ENCODE measurements around the gene TRIM7. TPM values are rescaled to one million over a fixed set of nuclear protein-coding genes. Genes with fewer than 3 reads are reported as not detected.
A peak's percentile ranks its signal among the peaks of the same experiment; 100 is the strongest.

Gene TRIM7
- polyA plus RNA-seq (2013, experiment 1 of 2; ENCODE audit: insufficient read length), result 4.5 TPM
- polyA plus RNA-seq (2013, experiment 2 of 2; ENCODE audit: insufficient read length), result 2.2 TPM

DNA sequence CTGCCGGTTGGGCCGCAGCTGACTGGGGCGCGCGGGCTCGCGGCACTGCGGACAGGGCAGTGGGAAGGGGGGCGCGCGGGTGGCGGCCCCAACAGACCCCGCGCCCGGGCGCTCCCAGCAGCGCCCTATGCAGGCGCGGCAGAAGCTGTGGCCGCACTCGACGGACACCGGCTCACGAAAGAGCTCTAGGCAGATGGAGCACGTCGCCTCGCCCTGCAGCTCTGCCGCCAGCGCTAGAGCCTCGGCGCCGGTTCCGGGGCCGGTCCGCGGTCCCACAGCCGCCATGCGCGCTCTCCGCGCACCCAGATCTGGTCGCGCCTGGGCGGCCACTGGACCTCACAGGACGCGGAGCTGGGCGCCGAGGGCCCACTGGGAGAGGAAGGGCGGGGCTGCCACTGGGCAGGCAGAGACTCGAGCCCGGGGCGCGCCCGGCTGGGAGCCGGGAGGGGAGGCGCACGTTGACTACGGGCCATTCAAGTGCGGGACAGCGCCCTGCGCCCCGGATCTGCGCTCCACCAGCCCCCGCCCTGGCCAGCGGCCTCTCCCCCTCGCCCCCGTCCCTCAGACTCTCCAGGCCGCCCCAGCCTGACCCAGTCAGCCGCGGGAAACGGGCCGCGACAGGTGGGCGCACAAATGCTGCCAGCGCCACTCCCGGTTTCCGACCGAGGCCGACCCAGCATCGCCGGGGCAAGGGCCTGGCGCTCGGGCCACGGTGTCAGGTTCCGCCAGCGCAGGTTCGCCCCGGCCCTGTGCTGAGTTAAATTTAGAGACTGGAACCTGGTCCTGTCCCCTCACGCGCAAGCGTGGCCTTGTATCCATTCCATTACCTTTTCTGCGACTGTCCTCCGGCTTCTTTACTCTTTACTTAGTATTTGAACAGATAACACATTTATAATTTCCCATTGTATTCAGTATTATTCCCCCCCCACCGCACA is at the start of gene TRIM7:
Gene TRIM7 (minus strand): TSS at position 371 of the 935 bp plus-strand sequence. CDS start 86 bp downstream, at position 285.
- DNase-seq, result peak; percentile 51

DNA sequence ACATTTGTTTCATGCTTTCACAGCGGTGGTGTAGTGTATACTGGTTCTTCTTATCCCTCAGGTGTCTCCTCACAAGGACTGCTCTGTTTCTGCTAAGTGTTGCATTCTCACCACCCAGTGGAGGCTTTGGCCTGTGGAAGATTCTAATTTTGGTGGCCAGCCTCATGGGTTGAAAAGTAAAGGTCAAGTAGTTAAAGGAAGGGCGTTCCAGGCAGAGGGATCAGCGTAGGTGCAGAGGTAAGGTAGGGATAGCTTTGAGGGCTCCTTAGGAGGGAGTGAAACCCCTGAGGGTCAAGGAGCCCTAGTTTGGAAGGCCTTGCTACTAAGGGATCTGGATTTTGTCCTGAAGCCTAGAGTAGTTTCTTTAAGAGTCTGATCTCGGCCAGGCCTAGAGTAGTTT is 43.3 kb upstream of the TRIM7 start:
- no peak for DNase-seq

DNA sequence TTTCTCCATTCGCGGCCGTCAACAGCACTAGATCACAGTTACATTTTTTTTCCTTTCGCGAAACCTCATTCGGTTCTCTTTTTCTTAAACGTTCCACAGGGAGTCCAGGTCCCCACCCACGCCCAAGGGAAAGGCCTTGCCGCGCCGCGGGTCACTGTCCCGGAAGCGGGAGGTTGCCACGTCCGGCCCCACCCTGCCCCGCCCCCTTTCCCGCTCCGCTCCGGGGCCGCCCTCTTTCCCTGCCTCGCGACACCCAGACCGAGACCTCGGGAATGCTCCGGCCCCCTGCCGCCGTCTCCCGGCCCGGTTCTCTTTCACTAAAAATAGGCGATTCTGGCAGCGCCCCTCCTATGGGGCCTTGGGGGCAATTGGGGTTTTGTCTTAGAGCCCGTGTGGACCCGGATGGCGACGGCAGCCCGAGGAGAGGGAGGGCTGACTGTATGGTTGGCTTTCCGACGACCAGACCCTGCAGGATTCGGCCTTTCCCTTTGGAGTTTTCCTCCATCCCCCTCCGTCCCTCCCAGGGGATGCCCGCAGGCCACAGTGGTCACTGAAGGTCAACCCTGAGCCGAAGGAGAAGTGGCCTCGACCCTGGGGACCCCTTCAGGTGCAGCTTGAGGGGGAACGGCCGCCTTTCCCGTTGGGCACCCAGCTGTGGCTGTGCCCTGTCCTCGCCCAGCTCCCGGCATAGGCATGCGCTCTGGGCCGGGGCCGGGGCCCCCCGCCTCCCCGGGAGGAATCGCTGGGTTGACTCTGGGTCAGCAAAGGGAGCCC is 41.5 kb upstream of the TRIM7 start:
- peak; percentile 89 for DNase-seq

DNA sequence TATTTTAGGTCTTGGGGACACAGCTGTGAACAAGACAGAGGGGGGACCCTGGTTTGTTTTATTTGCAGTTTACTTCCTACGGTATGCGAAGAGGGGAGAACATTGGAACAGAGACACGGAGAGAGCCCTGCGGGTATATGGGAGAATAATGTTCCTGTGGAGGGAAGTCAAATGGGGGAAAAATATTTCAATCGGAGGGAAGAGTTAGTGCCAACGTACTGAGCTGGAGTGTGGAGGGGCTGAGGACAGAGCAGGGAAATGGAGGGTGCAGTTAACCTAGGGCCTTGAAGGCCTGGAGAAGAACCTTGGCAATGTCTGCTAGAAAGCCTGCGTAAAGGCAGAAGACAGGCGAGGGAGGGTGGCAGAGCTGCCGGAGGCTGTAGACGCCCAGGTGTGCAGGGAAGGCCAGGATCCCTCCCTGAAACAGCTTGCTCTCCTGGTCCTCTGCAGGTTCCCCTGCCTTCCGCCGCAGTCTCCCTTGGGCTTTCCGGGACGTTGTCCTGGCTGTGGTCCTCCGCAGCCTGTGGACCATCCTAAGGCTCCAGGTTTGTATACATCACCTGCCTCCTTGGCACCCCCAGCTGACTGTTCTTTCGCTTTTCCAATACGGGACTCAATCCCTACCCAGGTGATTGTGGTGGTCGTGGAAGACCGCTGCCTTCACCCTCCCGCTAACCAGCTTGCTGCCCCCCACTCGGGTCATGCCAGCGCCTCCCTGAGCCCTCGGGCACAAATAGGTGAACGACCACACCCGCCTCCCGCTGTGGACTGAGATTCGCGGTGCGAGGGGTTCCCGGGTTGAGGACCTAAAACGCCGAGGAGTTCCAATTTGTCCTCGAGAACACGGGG is 40.7 kb upstream of the TRIM7 start:
- no peak for DNase-seq

DNA sequence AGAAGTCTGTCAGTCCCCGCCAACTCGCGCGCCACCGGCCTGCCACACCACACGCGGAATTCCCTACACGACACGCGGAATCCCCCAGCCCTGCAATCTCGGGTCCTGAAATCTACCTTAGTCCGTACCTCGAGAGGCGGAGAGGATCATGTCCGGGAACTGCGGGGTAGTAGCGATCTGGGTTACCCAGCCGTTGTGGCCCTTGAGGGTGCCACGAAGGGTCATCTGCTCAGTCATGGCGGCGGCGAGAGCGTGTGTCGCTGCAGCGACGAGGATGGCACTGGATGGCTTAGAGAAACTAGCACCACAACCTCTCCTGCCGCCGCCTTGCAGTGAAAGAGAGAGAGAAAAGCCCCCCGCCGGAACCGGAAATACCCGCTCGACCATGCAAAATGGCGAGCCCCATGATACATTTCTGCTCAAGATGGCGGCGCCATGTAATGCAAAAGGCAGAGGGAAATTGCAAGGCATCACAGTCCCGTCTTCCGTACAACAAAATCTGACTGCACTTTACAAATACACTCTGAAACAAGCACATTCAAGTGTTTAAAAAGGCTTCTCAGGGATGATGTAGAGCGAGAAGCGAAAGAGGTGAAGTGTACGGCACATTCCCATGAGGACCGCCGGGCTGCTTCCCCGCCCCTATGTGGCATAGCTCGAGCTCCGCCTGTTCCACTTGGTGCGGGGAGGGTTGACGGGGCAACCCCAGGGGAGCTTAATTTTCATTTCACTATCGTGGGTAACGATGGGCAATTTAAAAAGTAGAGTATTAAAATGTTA is 38.8 kb upstream of the TRIM7 start, which contains the start of gene RACK1:
Gene RACK1 (minus strand): TSS at position 343 of the 780 bp plus-strand sequence. CDS start 106 bp downstream, at position 237.
- peak; percentile 92 for DNase-seq

DNA sequence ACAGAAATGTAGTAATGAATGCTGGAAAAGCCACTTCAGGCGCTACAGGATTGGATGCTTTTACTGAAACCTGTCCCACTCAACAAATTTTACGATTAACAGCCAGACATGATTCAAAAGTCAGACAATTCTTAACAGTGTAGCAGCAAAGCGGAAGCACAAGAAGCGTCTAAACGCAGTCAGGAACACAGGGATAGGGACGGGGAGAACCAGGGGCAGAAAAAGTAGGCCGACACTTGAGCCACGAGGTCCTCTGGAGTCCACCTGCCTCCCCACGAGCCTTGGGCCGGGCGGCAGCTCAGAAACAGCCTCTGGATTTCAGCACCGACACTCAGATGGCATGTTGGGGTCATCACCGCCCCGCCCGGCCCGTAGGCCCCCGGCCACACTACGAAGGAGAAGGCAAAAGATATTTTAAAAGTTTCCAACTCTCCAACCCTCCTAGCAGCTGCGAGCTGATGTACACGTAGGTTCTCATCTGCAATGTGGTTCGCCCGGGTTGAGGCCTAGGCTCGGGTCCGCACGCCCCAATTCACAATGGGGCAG is 38.1 kb upstream of the TRIM7 start:
- DNase-seq, result no peak

DNA sequence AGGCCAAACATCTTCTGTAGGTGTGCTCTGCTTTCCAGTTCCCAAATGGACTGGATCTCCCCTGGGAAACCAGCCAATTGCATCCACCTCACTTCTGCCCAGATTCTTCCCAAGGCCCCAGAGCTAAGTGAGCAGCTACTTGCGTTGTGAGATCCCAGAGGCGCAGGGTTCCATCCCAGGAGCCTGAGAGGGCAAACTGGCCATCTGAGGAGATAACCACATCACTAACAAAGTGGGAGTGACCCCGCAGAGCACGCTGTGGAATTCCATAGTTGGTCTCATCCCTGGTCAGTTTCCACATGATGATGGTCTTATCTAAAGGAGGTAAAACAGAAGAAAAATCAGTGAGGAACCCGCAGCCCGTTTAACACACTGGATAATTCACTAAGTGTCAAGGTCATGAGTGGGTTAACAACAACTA is 37.0 kb upstream of the TRIM7 start:
- no peak for DNase-seq

DNA sequence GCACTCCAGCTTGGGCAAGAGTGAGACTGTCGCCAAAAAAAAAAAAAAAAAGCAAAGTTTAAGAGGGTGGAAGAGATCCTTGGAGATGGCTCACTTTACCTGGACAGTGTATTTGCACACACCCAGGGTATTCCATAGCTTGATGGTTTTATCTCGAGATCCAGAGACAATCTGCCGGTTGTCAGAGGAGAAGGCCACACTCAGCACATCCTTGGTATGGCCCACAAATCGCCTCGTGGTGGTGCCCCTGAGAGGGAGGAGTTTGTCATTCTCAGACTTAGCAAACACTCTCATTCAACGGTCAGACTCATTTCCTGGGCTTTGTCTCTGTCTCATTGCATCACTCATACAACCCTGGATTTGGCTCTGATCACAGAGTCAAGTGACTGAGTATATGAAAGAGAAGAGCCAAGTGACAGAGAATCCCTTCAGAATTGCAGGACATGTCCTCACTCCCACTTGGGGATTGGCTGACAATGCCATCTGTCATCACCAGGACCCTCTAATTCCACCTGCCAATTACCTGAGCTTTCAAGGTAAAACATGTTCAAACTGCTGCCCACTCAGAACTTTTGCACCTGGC is 36.5 kb upstream of the TRIM7 start:
- peak; percentile 82 for DNase-seq

DNA sequence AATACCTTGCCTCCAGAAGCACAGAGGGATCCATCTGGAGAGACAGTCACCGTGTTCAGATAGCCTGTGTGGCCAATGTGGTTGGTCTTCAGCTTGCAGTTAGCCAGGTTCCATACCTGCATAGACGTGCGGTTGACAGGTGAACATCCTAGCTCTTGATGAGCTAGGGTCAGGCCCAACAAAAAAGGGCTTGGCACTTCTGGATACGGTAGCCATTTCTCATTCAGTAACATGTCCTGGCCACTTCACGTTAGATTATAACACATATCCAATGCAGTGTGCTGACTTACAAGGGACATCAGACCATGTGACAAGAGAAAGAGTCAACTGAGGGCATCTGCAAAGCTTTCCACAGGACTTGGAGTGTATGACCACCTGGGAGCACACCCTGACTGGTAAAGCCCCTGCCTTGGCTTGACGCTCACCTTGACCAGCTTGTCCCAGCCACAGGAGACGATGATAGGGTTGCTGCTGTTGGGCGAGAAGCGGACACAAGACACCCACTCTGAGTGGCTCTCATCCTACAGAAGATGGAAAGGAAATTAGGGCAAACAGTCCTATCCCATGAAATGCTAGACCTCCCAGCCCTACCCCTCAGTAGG is 34.2 kb upstream of the TRIM7 start:
- DNase-seq, result no peak

DNA sequence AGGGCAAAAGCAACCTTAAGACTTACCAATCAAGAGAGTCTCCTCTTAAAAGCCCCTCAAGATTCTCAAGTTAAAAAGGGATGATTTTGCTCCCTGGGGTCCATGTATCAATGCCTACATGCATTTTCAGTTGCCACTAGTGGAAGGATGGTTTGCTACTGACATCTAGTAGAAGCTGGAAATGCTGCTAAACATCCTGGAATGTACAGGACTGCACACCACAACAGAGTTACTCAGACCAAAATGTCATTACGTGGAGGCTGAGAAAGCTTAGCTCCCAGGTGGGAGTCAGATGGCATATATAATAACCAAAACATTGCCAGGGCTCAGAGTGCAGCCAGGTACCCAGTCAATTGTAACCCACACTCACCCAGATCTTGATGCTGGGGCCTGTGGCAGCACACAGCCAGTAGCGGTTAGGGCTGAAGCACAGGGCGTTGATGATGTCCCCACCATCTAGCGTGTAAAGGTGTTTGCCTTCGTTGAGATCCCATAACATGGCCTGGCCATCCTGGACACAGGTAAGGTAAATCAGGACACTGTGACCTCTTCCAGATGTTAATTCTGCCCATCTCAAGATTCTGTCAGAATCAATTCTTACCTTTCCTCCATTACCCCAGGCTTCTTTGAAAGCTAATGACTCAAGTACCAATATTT is 32.9 kb upstream of the TRIM7 start:
- no peak for DNase-seq

DNA sequence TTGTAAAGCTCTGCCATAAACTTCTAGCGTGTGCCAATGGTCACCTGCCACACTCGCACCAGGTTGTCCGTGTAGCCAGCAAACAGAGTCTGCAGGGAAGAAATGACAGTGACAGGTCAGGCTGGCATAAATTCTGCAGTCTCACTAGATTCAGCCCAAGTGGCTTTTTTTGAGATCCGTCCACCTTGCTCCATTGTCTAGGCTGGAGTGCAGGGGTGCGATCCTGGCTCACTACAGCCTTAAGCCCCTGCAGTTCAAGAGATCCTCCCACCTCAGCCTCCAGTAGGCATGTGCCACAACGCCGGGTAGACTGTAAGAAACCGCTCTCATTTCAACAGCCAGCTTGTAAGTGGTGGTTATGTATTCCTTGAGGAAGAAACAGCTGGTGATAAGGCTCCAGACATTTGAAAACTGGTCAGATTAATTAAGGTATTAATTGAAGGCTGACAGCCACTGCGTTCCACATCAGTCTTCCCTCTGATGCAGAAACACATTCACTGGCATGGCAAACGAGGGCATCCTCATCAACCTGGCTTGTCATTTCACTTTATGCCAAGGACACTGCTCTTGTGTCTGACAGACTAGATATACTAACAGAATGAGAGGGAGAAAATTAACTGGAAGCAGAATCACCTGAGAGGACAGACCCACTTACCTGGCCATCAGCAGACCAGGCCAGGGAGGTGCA is 32.1 kb upstream of the TRIM7 start:
- no peak for DNase-seq

DNA sequence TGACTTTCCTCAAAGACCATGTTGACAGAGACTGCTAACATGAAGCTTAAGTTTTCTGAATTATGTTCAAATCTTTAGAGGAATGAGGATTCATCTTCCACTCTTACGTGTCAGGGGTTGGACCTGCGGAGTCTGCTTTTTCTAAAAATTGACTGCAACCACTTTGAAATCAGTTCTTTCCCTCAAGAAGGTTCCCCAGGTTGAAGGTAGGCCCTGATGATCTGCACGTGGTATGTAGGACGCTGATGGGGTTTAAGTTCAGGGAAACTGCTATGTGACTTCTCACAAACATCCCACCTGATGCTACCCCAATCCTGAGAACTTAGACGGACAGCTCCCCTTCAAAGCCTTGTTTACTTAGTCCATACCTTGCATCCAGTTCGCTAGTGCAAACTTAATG is 31.5 kb upstream of the TRIM7 start:
- no peak for DNase-seq

DNA sequence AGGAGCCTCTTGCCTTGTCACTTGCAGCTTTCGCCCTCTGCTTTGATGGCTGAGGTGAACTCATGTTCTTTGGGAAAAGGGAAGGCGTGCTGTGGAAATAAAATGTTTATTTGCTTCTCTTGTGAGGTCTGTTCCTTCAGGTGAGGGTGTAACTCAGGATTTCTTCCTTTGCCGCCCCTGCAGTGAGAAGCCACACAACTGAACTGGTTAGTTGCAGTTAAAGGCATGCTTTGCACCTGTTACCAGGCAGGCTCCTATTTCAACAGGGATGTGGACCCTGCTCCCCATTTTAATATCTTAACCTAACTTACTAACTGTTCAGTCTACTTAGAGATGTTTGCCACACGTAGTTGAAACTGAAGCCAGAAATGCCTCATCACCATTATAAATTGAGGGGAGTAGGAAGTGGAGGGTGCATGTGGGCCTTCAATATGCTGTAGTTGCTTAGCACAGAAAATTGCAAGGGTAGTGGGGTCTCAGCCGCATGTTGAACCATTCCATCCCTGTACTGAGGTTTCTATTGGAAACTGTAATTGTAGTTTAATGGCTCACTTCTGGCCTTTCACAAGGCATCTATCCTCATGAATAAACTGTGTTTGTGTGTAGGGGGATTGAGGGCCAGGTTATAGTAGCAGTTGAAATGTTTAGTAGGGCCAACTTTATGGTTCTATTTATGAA is 30.8 kb upstream of the TRIM7 start:
- no peak for DNase-seq

DNA sequence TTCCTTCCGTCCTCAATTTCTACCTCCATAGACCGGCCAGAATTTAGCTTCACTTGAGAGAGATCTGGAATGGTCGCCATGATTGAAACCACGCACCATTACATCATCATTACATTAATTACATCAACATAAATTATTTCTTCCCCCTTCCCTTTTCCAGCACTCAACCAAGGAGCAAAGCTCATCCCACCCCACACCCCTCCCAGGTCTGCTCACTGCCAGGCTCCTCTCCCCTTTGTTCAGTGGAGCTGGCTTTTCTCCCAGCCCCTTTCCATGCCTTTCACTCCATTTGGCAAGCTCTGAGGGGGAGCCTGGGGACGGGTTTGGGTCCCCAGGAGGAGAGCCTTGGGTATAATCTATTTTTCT is 30.3 kb upstream of the TRIM7 start:
- DNase-seq, result no peak

DNA sequence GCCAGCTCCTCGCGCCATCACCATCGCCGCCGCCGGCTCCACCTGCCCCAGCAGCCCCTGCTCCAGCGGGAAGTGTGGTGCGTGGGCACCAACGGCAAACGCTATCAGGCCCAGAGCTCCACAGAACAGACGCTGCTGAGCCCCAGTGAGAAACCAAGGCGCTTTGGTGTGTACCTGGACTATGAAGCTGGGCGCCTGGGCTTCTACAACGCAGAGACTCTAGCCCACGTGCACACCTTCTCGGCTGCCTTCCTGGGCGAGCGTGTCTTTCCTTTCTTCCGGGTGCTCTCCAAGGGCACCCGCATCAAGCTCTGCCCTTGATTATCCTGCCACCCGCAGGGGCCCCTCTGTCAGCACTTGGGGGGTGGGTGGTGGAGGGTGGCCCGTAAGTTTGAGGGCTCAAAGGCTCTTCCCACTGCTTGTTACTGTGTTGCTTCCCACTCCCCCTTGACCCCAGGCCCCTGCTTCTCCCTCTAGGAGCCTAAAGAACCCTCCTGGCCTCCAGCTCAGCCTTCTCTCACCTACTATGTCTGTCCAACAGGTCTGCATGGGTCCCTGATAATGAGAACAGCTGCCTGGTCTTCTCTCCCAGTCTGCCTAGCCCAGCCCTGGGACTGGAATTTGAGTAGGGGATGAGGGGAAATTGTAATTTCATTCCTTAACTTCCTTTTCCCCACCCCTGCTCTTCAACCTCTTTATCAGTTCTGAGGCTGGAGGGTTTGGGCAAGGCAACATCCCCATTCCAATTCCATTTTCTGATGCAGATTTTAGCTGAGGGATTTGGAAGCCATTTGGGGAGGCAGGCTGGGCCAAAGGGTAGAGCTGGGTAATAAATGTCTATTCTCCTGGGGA is 29.7 kb upstream of the TRIM7 start:
- DNase-seq, result no peak

DNA sequence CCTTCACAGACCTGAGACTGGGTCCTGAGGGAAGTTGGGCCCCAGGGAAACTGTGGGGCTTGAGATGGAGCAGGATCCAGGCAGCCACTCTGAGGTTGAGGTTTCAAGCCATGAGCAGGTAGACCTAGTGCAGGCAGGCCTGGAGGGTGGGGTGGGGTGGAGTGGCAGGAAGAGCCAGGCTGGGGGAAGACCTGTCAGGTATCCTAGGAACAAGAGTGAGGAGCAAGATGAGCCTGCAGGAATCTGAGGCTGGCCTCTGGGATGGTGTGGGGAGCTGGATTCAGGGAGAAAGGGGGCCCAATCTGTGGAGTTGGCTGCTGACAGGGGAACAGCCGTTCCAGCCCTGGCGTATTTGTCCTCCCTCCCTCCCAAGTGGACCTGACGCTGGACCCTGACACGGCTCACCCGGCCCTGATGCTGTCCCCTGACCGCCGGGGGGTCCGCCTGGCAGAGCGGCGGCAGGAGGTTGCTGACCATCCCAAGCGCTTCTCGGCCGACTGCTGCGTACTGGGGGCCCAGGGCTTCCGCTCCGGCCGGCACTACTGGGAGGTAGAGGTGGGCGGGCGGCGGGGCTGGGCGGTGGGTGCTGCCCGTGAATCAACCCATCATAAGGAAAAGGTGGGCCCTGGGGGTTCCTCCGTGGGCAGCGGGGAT is 28.9 kb upstream of the TRIM7 start:
- no peak for DNase-seq
